Loucy (cell line): ENCODE measurements around the gene CDH12.

Experiments
- H2AFZ ChIP-seq: fragments of 200-600 bp; sonication (generic); 2 replicates; pipeline ENCODE4 v1.6.0; 2016; ENCODE audit warnings: antibody characterized with exemption, mild to moderate bottlenecking, low read length, moderate library complexity
- H3F3A ChIP-seq: fragments of 200-600 bp; 2 replicates; pipeline ENCODE4 v1.6.0; 2016; ENCODE audit warnings: antibody characterized with exemption, low read depth, mild to moderate bottlenecking
- H3K27me3 ChIP-seq: fragments of 200-600 bp; sonication (generic); 2 replicates; pipeline ENCODE4 v1.6.1; 2014; ENCODE audit warnings: low read length, mild to moderate bottlenecking; ENCODE audit not compliant: insufficient read depth, poor library complexity, severe bottlenecking
- H3K36me3 ChIP-seq: fragments of 200-600 bp; sonication (generic); 2 replicates; pipeline ENCODE4 v1.6.1; 2016; ENCODE audit warnings: low read length; ENCODE audit not compliant: insufficient read depth
- H3K4me1 ChIP-seq: fragments of 200-600 bp; sonication (generic); 2 replicates; pipeline ENCODE4 v1.5.1; 2014; ENCODE audit warnings: low read length, mild to moderate bottlenecking; ENCODE audit not compliant: insufficient read depth, poor library complexity, severe bottlenecking
- H3K4me2 ChIP-seq: fragments of 200-600 bp; sonication (generic); 2 replicates; pipeline ENCODE4 v1.6.0; 2014; ENCODE audit warnings: antibody characterized with exemption, low read length, low read depth, mild to moderate bottlenecking; ENCODE audit not compliant: poor library complexity, severe bottlenecking
- H3K4me3 ChIP-seq: fragments of 200-600 bp; sonication (generic); 2 replicates; pipeline ENCODE4 v1.5.1; 2014; ENCODE audit warnings: low read length, mild to moderate bottlenecking, mixed read lengths; ENCODE audit not compliant: poor library complexity, severe bottlenecking
- H3K79me2 ChIP-seq: fragments of 200-600 bp; sonication (generic); 2 replicates; pipeline ENCODE4 v1.6.1; 2014; ENCODE audit warnings: low read length; ENCODE audit not compliant: insufficient read depth
- H3K9ac ChIP-seq: fragments of 200-600 bp; sonication (generic); 2 replicates; pipeline ENCODE4 v1.6.0; 2014; ENCODE audit warnings: mild to moderate bottlenecking, low read depth, low read length, moderate library complexity; ENCODE audit not compliant: poor library complexity, severe bottlenecking
- H3K9me2 ChIP-seq: fragments of 200-600 bp; sonication (generic); replicated peaks from 2 replicates; pipeline ENCODE4 v1.6.1; 2016; ENCODE audit warnings: low read depth, low read length, mixed read lengths
- H3K9me3 ChIP-seq: fragments of 200-600 bp; sonication (generic); 2 replicates; pipeline ENCODE4 v1.6.1; 2014; ENCODE audit warnings: mild to moderate bottlenecking, antibody characterized with exemption, low read length, low read depth; ENCODE audit not compliant: insufficient read depth
- H4K20me1 ChIP-seq: fragments of 200-600 bp; sonication (generic); 2 replicates; pipeline ENCODE4 v1.6.0; 2014; ENCODE audit warnings: antibody characterized with exemption, low read length, mild to moderate bottlenecking; ENCODE audit not compliant: insufficient read depth, poor library complexity, severe bottlenecking
- EZH2phosphoT487 ChIP-seq: fragments of 200-600 bp; IDR thresholded peaks from 2 replicates; pipeline ENCODE4 v1.6.1; 2018; ENCODE audit warnings: antibody characterized with exemption, mild to moderate bottlenecking, moderate library complexity, borderline replicate concordance
- TF ChIP-seq, protein P1 (sequence below): fragments of 200-600 bp; sonication (generic); conservative IDR thresholded peaks from 2 replicates; pipeline ENCODE4 v1.5.1; 2014; ENCODE audit warnings: mild to moderate bottlenecking, antibody characterized with exemption, low read length

The CDH12 gene

GRCh38 chr5:21711866-21712758 lies 1141.0 kb downstream of the CDH12 start:
- H3F3A ChIP-seq, result no peaks in the 10 kb centered on the region
- H2AFZ ChIP-seq, result no peak overlapping the region
- no peak overlapping the region for H3K4me2 ChIP-seq
- no peaks in the 10 kb centered on the region for H3K27me3 ChIP-seq
- H3K79me2 ChIP-seq, result no peaks in the 10 kb centered on the region
- H3K9me3 ChIP-seq, result no peaks in the 10 kb centered on the region
- no peaks in the 10 kb centered on the region for H3K36me3 ChIP-seq
- H3K4me3 ChIP-seq, result no peak overlapping the region
- no peaks in the 10 kb centered on the region for H4K20me1 ChIP-seq
- no peak overlapping the region for H3K9ac ChIP-seq
- H3K9me2 ChIP-seq, result no peaks in the 10 kb centered on the region
- TF ChIP-seq EZH2phosphoT487, result no peak
- TF ChIP-seq, protein P1, sequence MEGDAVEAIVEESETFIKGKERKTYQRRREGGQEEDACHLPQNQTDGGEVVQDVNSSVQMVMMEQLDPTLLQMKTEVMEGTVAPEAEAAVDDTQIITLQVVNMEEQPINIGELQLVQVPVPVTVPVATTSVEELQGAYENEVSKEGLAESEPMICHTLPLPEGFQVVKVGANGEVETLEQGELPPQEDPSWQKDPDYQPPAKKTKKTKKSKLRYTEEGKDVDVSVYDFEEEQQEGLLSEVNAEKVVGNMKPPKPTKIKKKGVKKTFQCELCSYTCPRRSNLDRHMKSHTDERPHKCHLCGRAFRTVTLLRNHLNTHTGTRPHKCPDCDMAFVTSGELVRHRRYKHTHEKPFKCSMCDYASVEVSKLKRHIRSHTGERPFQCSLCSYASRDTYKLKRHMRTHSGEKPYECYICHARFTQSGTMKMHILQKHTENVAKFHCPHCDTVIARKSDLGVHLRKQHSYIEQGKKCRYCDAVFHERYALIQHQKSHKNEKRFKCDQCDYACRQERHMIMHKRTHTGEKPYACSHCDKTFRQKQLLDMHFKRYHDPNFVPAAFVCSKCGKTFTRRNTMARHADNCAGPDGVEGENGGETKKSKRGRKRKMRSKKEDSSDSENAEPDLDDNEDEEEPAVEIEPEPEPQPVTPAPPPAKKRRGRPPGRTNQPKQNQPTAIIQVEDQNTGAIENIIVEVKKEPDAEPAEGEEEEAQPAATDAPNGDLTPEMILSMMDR, result no peak
- H3K4me1 ChIP-seq, result no peaks in the 10 kb centered on the region

- Histone ChIP-seq H3K36me3 (no peaks in the 10 kb centered on the region), H3K9me2 (no peaks in the 10 kb centered on the region), H3K27me3 (no peaks in the 10 kb centered on the region), H3K4me2 (no peak overlapping the region), H3K4me3 (no peak overlapping the region), H3K9me3 (no peaks in the 10 kb centered on the region), H3F3A (no peaks in the 10 kb centered on the region), H3K9ac (no peak overlapping the region), H3K79me2 (no peaks in the 10 kb centered on the region), H4K20me1 (no peaks in the 10 kb centered on the region), H3K4me1 (no peaks in the 10 kb centered on the region), H2AFZ (no peak overlapping the region)
- TF ChIP-seq, protein P1, result no peak
- no peak for TF ChIP-seq EZH2phosphoT487
Measured at GRCh38 chr5:21709770-21710169, 1143.4 kb downstream of the CDH12 start.

GRCh38 chr5:21704974-21705668 lies 1148.0 kb downstream of the CDH12 start:
- no peak overlapping the region for H2AFZ ChIP-seq
- no peaks in the 10 kb centered on the region for H4K20me1 ChIP-seq
- H3K4me1 ChIP-seq, result no peaks in the 10 kb centered on the region

More at GRCh38 chr5:21704974-21705668, 1148.0 kb downstream of the CDH12 start:
- TF ChIP-seq, protein P1, result no peak
- no peak for TF ChIP-seq EZH2phosphoT487
- Histone ChIP-seq H3K79me2 (no peaks in the 10 kb centered on the region), H3K36me3 (no peaks in the 10 kb centered on the region), H3K9me3 (no peaks in the 10 kb centered on the region), H3F3A (no peaks in the 10 kb centered on the region), H3K9me2 (no peaks in the 10 kb centered on the region), H3K4me2 (no peak overlapping the region), H3K4me3 (no peak overlapping the region), H3K9ac (no peak overlapping the region), H3K27me3 (no peaks in the 10 kb centered on the region)
